ENCODE measurements around the gene COL27A1.

DNA sequence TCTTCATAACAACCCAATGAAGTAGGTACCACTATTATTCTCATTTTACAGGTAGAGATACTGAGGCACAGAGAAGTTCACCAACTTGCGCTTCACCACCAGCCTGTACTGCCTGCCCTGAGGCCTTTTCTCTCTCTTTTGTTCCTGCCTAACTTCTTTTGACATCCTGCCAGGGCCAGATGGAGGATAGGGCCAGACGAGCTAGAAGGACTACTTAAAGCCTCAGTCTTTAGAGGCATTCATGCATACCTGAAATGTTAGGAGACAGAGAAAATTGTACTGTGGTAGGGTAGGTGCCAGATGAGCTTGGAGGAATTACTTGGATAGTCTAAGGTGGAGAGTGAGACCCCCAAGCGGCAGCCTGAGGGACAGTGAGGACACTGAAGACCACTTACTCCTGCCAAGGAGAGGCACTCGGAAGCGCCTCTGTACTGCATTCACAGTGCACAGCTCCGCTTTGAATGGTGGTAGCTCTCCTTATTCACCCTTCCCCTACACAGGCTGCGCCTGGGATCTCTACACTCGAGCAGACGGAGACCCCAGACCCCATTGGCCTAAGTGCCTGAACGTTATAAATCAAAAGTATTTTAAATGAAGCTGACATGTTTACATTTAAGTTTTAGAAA, 161.4 kb downstream of the COL27A1 start:
- TF ChIP-seq POLR2AphosphoS5 (IDR thresholded peaks at IDR 0.05; ENCODE audit: low read depth, low read length) (no peak), RAD21 (IDR thresholded peaks at IDR 0.05; ENCODE audit: low read length) (no peak)
